Measurements from ENCODE around the gene VPS37B. TPM values are rescaled to one million over a fixed set of nuclear protein-coding genes. Genes with fewer than 3 reads are reported as not detected.

VPS37B gene
- total and polyA plus RNA-seq, 2 donors (not counting 1 experiment from before 2014, with no cell fraction given): 66.7 to 88.1 TPM

DNA sequence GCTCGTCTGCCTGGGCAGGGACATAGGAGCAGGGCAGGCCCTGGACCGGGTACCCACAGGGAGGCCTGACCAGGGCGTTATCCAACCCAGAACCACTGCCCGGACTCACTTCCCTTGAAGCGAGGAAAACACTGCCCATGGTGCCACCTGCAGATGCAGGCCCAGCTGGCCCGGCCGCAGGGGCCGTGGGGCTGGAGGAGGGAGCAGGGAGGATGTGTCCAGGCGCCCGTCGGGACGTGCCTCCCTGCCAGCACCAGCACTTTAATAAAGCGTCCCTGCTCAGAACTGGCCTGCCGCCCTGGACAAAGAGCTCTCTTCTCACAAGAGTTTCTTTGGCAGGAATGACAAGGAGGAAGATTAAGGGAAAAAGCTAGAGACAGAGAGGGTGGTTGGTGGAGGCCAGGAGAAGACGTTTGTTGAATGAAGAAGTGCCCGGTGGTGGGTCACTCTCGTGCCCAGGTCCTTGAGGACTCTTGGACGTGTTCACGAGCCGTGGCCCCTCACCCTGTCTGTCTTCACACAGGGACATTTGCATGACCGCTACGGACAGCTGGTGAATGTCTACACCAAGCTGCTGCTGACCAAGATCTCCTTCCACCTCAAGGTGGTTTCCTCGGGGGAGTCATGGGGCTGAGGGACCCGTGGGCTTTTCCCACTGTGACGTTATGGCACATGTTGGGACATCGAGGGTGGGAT lies 46.4 kb downstream of the VPS37B start:
- Mint-ChIP-seq H3K27me3 (no peaks in the 10 kb centered on the region), H3K4me3 (no peak overlapping the region), H3K9me3 (ENCODE audit: insufficient read depth) (no peaks in the 10 kb centered on the region), H3K4me1 (peaks cover 11% of the 10 kb centered on the region), H3K27ac (no peak overlapping the region)
- Histone ChIP-seq H4K20me1 (ENCODE audit: control insufficient read depth, insufficient read depth, low read length, poor library complexity, severe bottlenecking) (peaks cover 85% of the 10 kb centered on the region), H3K36me3 (replicated peaks in 1 of 2; ENCODE audit: control extremely low read depth in 1 of 2, control insufficient read depth in 1 of 2, extremely low read depth in 1 of 2, insufficient read depth in 2 of 2, low read length in 1 of 2) (peaks cover 1 to 82% of the 10 kb centered on the region in 2 experiments), H3K4me1 (ENCODE audit: control insufficient read depth in 2 of 2, insufficient read depth in 2 of 2, low read length in 2 of 2) (peaks cover 0 to 3% of the 10 kb centered on the region in 2 donors), H3K27me3 (replicated peaks in 1 of 4; ENCODE audit: control extremely low read depth in 1 of 4, control insufficient read depth in 3 of 4, insufficient read depth in 4 of 4, low read length in 3 of 4) (no peaks in the 10 kb centered on the region), H3K79me2 (ENCODE audit: control insufficient read depth, insufficient read depth, low read length) (peaks cover 60% of the 10 kb centered on the region), H3K4me2 (replicated peaks; ENCODE audit: low read depth, low read length, poor library complexity, severe bottlenecking) (no peak overlapping the region), H3K9me3 (ENCODE audit: control extremely low read depth in 1 of 3, control insufficient read depth in 2 of 3, insufficient read depth in 1 of 3, low read length in 2 of 3) (no peaks in the 10 kb centered on the region), H2AFZ (ENCODE audit: insufficient read depth, low read depth, low read length, poor library complexity, severe bottlenecking) (no peak overlapping the region), H3K4me3 (ENCODE audit: control extremely low read depth in 1 of 5, extremely low read depth in 1 of 5, insufficient read depth in 1 of 5, low read depth in 2 of 5, low read length in 4 of 5) (no peak overlapping the region), H3K9ac (ENCODE audit: low read length) (no peak overlapping the region), H3K27ac (ENCODE audit: low read length in 2 of 2) (no peak overlapping the region)
- WGBS (ENCODE audit: insufficient coverage): 95% methylated on average over 24 of the region's 26 CpGs
- ChIA-PET POLR2A (no interaction called here), CTCF (interaction anchor here (1.0 to 1.2 kb wide), 2 partner anchors 12 to 56 kb away, joined by 4 to 7 read pairs; no protein-coding TSS in a partner anchor)
- TF ChIP-seq EZH2 (IDR thresholded peaks at IDR 0.05; ENCODE audit: borderline replicate concordance, insufficient read depth, low read depth, low read length, poor library complexity, severe bottlenecking): no peak
- TF ChIP-seq, protein P1, sequence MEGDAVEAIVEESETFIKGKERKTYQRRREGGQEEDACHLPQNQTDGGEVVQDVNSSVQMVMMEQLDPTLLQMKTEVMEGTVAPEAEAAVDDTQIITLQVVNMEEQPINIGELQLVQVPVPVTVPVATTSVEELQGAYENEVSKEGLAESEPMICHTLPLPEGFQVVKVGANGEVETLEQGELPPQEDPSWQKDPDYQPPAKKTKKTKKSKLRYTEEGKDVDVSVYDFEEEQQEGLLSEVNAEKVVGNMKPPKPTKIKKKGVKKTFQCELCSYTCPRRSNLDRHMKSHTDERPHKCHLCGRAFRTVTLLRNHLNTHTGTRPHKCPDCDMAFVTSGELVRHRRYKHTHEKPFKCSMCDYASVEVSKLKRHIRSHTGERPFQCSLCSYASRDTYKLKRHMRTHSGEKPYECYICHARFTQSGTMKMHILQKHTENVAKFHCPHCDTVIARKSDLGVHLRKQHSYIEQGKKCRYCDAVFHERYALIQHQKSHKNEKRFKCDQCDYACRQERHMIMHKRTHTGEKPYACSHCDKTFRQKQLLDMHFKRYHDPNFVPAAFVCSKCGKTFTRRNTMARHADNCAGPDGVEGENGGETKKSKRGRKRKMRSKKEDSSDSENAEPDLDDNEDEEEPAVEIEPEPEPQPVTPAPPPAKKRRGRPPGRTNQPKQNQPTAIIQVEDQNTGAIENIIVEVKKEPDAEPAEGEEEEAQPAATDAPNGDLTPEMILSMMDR (IDR thresholded peaks at IDR 0.05): no peak
- no peak for ATAC-seq (ENCODE audit: low read depth)
- intact Hi-C loops (cut with micrococcal nuclease): no loop called here
- no peak for DNase-seq

All from B cell (primary cell).